ENCODE results near the gene CX3CR1. TPM values are rescaled to one million over a fixed set of nuclear protein-coding genes. Genes with fewer than 3 reads are reported as not detected.

CX3CR1 gene
- total RNA-seq, 1 experiment from 2014 or later = not detected

GRCh38 chr3:39292961-39293360 lies 13.1 kb upstream of the CX3CR1 start:
- ChIA-PET POLR2A (interaction anchor here (0.6 kb wide), 1 partner anchor 103 kb away, joined by 4 read pairs; no protein-coding TSS in a partner anchor), CTCF (interaction anchor here (0.9 kb wide), 1 partner anchor 13 kb away, joined by 3 read pairs; no protein-coding TSS in a partner anchor)
- H3K9me3 ChIP-seq (ENCODE audit: control insufficient read depth, insufficient read depth, low read depth, low read length) = no peaks in the 10 kb centered on the region
- no peak for DNase-seq (ENCODE audit: low read depth, low spot score)
- H3K27me3 ChIP-seq (ENCODE audit: control insufficient read depth, insufficient read depth, low read length) = no peaks in the 10 kb centered on the region
- H3K4me1 ChIP-seq (ENCODE audit: control insufficient read depth, insufficient read depth, low read length) = no peaks in the 10 kb centered on the region
- no peak overlapping the region for H3K27ac ChIP-seq (ENCODE audit: low read length)
- TF ChIP-seq REST (IDR thresholded peaks at IDR 0.05; ENCODE audit: insufficient read depth in 1 of 2, low read depth in 2 of 2, low read length in 1 of 2) = no peak
- no peak for TF ChIP-seq TCF7L2 (IDR thresholded peaks at IDR 0.05; ENCODE audit: low read depth, low read length)
- no peak for TF ChIP-seq SIN3A (IDR thresholded peaks at IDR 0.05; ENCODE audit: borderline replicate concordance, insufficient read depth, low read depth, low read length)
- TF ChIP-seq CTCF (IDR thresholded peaks at IDR 0.05) = no peak
- no peak for TF ChIP-seq POLR2AphosphoS5 (IDR thresholded peaks at IDR 0.05; ENCODE audit: low read depth, low read length)
- in situ Hi-C loops (cut with HindIII; ENCODE audit: low pct_unique_long_range_greater_than_20kb, low sequenced_read_pairs) = no loop called here
- no TSS peak for BruUV-seq (replicated peaks)
- no peak overlapping the region for H3K4me3 ChIP-seq (ENCODE audit: low read depth in 2 of 2, low read length in 2 of 2)
- H3K36me3 ChIP-seq (ENCODE audit: control insufficient read depth, insufficient read depth, low read length) = no peaks in the 10 kb centered on the region
- ATAC-seq = no peak
- intact Hi-C loops (cut with micrococcal nuclease; ENCODE audit: unreplicated experiment) = loop anchor here (10.0 kb wide), 1 partner anchor 82 kb away; no protein-coding TSS in a partner anchor

- TF ChIP-seq SIN3A (IDR thresholded peaks at IDR 0.05; ENCODE audit: borderline replicate concordance, insufficient read depth, low read depth, low read length) (no peak), TCF7L2 (IDR thresholded peaks at IDR 0.05; ENCODE audit: low read depth, low read length) (no peak), POLR2AphosphoS5 (IDR thresholded peaks at IDR 0.05; ENCODE audit: low read depth, low read length) (no peak), CTCF (IDR thresholded peaks at IDR 0.05) (peak; percentile 90)
- Histone ChIP-seq H3K27ac (ENCODE audit: low read length) (no peak overlapping the region), H3K27me3 (ENCODE audit: control insufficient read depth, insufficient read depth, low read length) (no peaks in the 10 kb centered on the region), H3K4me1 (ENCODE audit: control insufficient read depth, insufficient read depth, low read length) (no peaks in the 10 kb centered on the region), H3K4me3 (ENCODE audit: low read depth in 2 of 2, low read length in 2 of 2) (no peak overlapping the region), H3K9me3 (ENCODE audit: control insufficient read depth, insufficient read depth, low read depth, low read length) (no peaks in the 10 kb centered on the region), H3K36me3 (ENCODE audit: control insufficient read depth, insufficient read depth, low read length) (no peaks in the 10 kb centered on the region)
- no peak for DNase-seq (ENCODE audit: low read depth, low spot score)
- ATAC-seq = peak; percentile 79
- POLR2A ChIA-PET = no interaction called here
- CTCF ChIA-PET = interaction anchor here (0.6 to 1.3 kb wide), 4 partner anchors 12 to 165 kb away, joined by 3 to 5 read pairs (median 4); no protein-coding TSS in a partner anchor
- BruUV-seq (replicated peaks) = no TSS peak
- in situ Hi-C loops (cut with HindIII; ENCODE audit: low pct_unique_long_range_greater_than_20kb, low sequenced_read_pairs) (no loop called here), intact Hi-C loops (cut with micrococcal nuclease; ENCODE audit: unreplicated experiment) (loop anchor here (10.0 kb wide), 1 partner anchor 83 kb away; no protein-coding TSS in a partner anchor)
Measured at GRCh38 chr3:39291903-39292329, 12.1 kb upstream of the CX3CR1 start.

Measured in Panc1 (cell line).